Fibroblast of skin of right quadriceps (primary cell): ENCODE data around the gene GPR183.

Experiments
- DNase-seq: peaks from one replicate; pipeline ENCODE4 v3.0.0-alpha.2; 2013

GPR183 gene

DNA sequence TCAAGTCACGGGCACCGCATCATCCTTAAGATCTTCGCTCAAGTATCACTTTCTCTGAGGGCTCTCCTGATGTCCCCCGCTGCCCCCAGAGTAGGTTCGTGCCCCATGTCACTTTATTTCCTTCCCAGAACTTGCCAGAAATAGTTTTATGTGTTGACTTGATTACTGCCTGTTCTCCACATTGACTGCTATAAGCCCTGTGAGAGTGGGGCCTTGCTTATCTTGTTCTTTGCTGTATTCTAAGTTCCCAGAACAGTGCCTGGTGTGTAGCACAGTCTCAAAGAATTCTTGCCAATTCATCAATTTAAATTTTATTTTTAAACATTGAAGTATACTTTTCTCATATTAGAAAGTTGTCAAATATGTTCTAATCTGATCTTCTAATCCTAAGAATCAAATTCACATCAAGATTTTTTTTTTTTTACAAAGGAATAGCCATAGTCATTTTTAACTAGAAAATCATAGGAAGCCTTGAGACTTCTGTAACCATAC is 32.1 kb upstream of the GPR183 start:
- DNase-seq = no peak

- no peak for DNase-seq
These were observed 28.4 kb upstream of the GPR183 start for GRCh38 chr13:99335603-99336002.

- DNase-seq = no peak
These were observed 27.9 kb upstream of the GPR183 start for GRCh38 chr13:99335087-99335486.

DNA sequence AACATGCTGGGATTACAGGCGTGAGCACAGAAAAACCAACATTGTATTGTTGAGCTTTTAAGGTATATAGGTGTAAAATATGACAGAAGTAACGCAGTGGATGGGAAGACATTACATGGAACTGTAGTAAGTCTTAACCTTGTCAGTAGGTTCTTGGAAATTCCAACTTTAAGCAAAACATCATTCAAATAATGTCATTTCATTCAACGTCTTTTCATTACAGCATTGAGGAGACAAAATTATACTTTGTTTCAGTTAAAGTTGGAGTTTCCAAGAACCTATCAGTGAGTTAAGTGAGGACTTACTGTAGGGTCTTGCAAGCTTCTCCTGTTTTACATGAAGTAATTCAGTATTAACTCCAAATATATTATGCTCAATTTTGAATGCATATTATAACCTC is 27.0 kb upstream of the GPR183 start:
- no peak for DNase-seq

- no peak for DNase-seq
These were observed 25.3 kb upstream of the GPR183 start for GRCh38 chr13:99332456-99332855.

- no peak for DNase-seq
These were observed 24.7 kb upstream of the GPR183 start for GRCh38 chr13:99331881-99332293.

DNA sequence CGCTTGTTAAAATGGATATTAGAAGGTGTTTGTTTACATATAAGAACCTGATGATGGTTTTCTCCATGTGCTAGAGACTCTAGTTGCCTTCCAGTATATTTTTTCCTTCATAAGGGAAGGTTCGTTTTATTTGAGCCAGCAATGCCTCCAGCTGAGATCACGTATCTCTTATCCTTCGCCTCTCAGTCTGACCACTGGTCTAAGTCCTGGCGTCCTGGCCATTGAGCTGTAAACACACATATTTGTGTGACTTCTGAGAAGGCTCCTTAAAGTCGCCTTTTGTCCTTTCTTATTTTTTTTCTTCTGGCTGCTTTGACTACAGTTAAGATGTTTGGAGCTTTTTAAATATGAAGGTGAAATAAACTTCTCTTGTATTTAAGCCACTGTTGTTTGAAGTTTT is 23.7 kb upstream of the GPR183 start:
- DNase-seq = no peak

DNA sequence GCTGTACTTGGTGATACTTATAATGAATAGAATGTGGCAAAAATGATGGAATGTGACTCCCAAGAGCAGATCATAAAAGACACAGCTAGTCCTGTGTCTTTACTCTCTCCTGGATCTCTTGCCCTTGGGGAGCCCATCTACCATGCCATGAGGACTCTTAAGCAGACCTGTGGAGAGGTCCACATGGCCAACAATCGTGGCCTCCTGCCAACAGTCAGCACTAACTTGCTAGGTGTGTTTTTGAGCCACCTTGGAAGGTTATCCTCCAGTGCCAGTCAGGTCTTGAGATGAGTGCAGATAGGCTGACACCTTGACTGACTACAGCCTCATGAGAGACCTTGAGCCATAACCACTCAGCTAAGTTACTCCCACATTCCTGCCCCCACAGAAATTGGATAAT is 22.3 kb upstream of the GPR183 start:
- no peak for DNase-seq

DNA sequence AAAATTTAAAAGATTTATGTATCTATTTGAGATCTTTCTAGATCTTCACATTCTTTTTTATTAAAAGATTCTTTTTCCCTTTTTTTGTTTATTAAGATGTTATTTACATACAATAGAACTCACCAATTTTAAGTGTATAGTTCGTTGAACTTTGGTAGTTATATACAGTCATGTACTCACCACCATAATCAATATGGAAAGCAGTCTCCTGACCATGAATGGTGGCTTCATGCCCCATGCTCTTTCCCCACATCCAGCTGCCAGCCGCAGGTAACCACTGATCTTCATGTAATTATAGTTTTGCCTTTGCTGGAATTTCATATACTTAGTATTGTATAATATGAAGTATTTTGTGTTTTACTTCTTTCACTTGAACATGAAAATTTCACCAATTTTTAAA is 20.6 kb upstream of the GPR183 start:
- no peak for DNase-seq

GRCh38 chr13:99327126-99327525 is 19.9 kb upstream of the GPR183 start:
- no peak for DNase-seq

GRCh38 chr13:99326012-99326411 is 18.8 kb upstream of the GPR183 start:
- no peak for DNase-seq

DNA sequence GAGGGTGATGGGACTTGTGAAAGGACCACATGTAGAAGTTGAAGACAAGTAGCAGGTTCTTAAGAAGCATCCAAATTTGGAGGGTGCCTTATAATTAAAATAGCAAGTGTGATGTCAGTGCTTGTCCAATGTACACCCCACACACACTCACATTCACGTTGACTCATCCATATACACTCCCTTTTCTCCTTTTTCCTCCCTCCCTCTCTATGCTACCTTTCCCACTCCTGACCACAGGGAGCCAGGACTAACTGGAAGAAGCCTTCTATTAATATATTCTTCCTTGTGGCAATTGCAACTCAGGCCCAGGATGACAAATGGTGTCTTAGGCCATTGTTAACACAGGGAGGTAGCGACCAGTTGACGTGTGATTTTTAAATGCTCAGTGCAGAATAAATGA is 16.3 kb upstream of the GPR183 start:
- peak; percentile 53 for DNase-seq

DNA sequence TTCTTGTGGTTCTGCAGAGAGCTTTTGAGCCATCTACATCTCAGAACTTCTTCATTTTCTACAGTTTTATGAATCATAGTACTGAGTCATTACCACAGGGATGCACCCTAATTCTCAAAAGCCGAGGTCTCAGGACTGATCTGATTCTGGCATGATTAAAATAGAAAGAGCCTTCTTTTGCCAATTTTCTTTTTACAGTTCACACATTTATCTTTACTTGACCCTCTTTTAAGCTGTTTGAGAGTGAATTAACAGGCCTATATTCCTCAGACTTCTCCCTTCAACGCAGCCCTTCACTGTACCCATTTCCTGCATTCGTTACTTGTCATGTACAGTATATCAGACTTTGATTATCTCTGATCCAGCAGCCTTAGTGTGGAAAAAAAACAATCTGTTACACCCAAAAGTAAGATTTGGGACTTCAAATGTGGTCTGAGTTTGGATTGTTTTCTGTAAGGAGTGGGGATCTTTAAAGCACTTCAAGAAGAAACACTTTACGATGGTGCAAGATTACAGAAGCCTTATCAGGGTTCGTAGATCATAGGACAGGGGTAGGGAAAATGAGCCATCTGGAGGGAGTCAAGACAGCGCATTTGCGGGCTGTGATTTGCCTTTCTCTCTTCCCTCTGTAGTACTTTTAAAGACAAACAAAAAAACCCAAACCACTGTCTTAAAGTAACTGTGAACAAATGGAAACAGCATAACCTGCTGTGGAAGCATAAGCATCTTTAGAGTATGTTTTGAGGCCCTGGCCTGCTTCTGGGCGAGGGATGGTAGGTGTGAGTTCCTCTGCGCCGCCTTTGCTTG is 15.3 kb upstream of the GPR183 start:
- DNase-seq = peak; percentile 86

- no peak for DNase-seq
These were observed 14.5 kb upstream of the GPR183 start for GRCh38 chr13:99321709-99322108.

- peak; percentile 91 for DNase-seq
These were observed 13.7 kb upstream of the GPR183 start for GRCh38 chr13:99320693-99321481.

GRCh38 chr13:99316657-99317256 is 9.6 kb upstream of the GPR183 start:
- no peak for DNase-seq

DNA sequence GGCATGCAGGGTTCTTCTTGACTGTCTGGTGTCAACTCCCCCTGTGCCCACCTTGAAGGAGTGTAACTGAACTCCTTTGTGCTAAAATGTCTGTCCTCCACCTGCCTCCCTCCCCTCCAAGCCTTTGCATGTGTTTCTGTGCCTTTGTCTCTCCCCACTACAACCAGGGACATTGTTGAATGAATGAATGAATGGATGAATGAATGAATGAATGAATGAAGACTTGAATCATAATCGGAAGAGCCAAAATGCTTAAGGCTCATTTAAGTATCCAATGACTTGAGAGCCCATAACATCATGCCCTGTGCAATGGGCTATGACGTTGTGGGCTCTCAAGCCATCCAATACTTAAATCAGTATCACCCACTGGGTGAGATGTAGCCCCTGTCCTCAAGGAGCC is 9.0 kb upstream of the GPR183 start:
- no peak for DNase-seq

DNA sequence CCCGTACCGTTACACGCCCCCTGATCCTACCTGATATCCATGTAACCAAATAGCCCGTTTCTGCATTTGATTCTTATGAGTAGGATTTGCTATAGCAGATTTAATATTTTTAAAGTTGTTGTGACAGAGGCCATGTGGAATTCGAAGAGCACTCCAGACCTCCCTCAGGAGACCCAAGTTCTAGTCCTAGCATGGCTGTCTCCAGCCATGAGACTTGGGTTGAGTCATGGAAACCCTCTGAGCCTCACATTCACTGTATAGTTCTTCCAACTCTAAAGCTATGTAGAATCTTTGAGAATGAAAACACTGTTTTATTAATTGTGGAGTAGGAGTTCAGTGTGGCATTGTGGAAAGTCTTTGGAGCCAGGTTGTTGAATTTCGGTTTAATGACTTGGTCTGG is 8.0 kb upstream of the GPR183 start:
- DNase-seq = no peak

DNA sequence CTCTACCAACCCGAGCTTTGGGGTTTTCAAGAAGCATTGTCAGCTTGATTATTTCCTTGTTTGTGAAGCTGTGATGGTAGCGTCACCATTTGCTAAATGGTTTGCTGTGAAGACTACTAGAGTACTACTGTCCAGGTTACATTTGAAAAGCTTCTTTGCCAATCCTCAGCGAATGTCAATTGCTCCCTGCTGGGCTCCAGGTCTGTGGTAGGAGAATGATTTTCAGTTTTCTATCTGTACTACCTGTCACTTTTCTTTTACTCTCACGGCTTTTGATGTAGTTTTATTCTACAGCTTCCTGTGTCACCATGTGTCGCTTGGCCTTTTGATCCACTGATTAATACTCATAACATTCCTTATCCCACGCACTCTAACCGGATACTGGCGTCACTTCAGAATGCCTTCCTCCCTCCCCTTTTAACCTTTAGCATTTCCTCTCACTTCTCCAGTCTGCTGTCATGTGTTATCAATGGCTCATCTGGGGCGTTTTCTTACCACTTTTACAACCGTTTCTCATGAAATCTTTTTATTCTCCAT is 7.5 kb upstream of the GPR183 start:
- peak; percentile 48 for DNase-seq

- DNase-seq = no peak
These were observed 6.7 kb upstream of the GPR183 start for GRCh38 chr13:99313941-99314340.

DNA sequence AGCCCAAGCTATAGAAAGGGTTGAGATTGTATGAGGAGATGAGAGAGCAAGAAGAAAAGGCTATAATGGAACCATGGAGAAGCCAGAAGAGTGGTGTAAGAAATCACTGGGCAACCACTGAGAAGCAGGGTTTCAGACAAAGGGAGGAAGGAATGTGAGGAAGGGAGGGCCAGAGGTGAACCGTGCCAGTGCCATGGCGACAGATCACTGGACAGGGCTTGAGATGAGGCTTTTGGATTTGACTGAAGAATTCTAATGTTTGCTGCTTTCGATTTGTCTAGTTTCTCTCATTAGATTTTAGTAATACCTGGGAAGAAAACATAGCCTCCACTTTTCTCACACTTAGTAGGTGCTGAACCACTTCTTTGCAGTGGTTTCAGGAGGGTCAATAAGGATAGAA is 6.3 kb upstream of the GPR183 start:
- DNase-seq = no peak

GRCh38 chr13:99312493-99312883 is 5.3 kb upstream of the GPR183 start:
- DNase-seq = peak; percentile 83

- DNase-seq = peak; percentile 42
These were observed 4.7 kb upstream of the GPR183 start for GRCh38 chr13:99311748-99312492.
